Endothelial cell of umbilical vein (primary cell): ENCODE results near the gene ENO2. TPM values are rescaled to one million over a fixed set of nuclear protein-coding genes. Genes with fewer than 3 reads are reported as not detected.

Experiments used
- BruUV-seq: library from RNA; stranded (reverse); fragments of 400-500 nt; replicated peaks from 2 replicates; lab custom pipeline; 2021; lab: Mats Ljungman, UMichigan
- CTCF ChIA-PET: fragments of 300-600, 350-600 bp; sonication (Branson Sonifier 250); formaldehyde crosslinking; loops from one replicate; lab custom pipeline; 2021; ENCODE audit warnings: antibody characterized with exemption, inconsistent platforms; lab: Charles Lee
- POLR2A ChIA-PET: fragments of 300-600, 350-600 bp; sonication (Branson Sonifier 250); formaldehyde crosslinking; loops from one replicate; lab custom pipeline; 2021; ENCODE audit warnings: antibody characterized with exemption, inconsistent platforms; lab: Charles Lee
- DNase-seq: peaks from one replicate; pipeline ENCODE4 v3.0.0-alpha.2; 2011; ENCODE audit warnings: low read depth, low spot score
- FAIRE-seq: peaks from 2 replicates; lab custom pipeline; 2011; peaks lifted over from hg19 to GRCh38; lab: Jason Lieb, UNC
- H2AFZ ChIP-seq: 2 replicates; pipeline ENCODE4 v1.6.0; 2012; ENCODE audit warnings: low read depth, low read length, control low read depth, inconsistent platforms
- H3K27ac ChIP-seq: 2 replicates; pipeline ENCODE4 v1.5.1; 2011; ENCODE audit warnings: low read depth, mild to moderate bottlenecking, control low read depth, low read length, moderate library complexity; ENCODE audit not compliant: insufficient read depth
- H3K27me3 ChIP-seq, 2 experiments: 2 replicates each; pipeline versions ENCODE4 v1.6.0 to v1.6.1; 2011; ENCODE audit warnings: low read length in 2 of 2, mixed read lengths in 1 of 2; ENCODE audit not compliant: control insufficient read depth in 2 of 2, insufficient read depth in 2 of 2
- H3K36me3 ChIP-seq, 2 experiments: 2 replicates in 1 of 2; 3 replicates in 1 of 2; pipeline ENCODE4 v1.5.1; 2011; ENCODE audit warnings: low read length in 2 of 2, mild to moderate bottlenecking in 1 of 2, moderate library complexity in 1 of 2; ENCODE audit not compliant: control insufficient read depth in 2 of 2, insufficient read depth in 2 of 2; ENCODE audit errors: extremely low read depth in 1 of 2
- H3K4me1 ChIP-seq: 3 replicates; pipeline ENCODE4 v1.5.1; 2011; ENCODE audit warnings: mild to moderate bottlenecking, low read length; ENCODE audit not compliant: control insufficient read depth, insufficient read depth; ENCODE audit errors: extremely low read depth
- H3K4me2 ChIP-seq: 2 replicates; pipeline ENCODE4 v1.6.1; 2011; ENCODE audit warnings: low read length, control low read depth, mixed read lengths; ENCODE audit not compliant: insufficient read depth
- H3K4me3 ChIP-seq, 3 experiments: fragments of 200-600 bp in 1 of 3; sonication (generic), shearing (Covaris generic) in 1 of 3; replicated peaks in 1 of 3; 2 replicates each; pipeline ENCODE4 v1.5.1; 2011 to 2016; ENCODE audit warnings: control low read depth in 3 of 3, low read length in 3 of 3, mild to moderate bottlenecking in 2 of 3, inconsistent platforms in 1 of 3, low read depth in 1 of 3, moderate library complexity in 1 of 3; ENCODE audit not compliant: insufficient read depth in 1 of 3
- H3K79me2 ChIP-seq: 2 replicates; pipeline ENCODE4 v1.6.0; 2012; ENCODE audit warnings: low read length, inconsistent platforms; ENCODE audit not compliant: control insufficient read depth, insufficient read depth
- H3K9ac ChIP-seq: replicated peaks from 2 replicates; pipeline ENCODE3; 2011; ENCODE audit warnings: low read length, control low read depth; ENCODE audit not compliant: insufficient read depth; ENCODE audit errors: extremely low read depth
- H3K9me1 ChIP-seq: replicated peaks from 3 replicates; pipeline ENCODE4 v1.6.0; 2011; ENCODE audit warnings: mild to moderate bottlenecking, low read length; ENCODE audit not compliant: control insufficient read depth, insufficient read depth; ENCODE audit errors: extremely low read depth
- H3K9me3 ChIP-seq: replicated peaks from 2 replicates; pipeline ENCODE4 v1.5.1; 2012; ENCODE audit warnings: low read length, inconsistent platforms; ENCODE audit not compliant: control insufficient read depth, insufficient read depth
- H4K20me1 ChIP-seq: replicated peaks from 2 replicates; pipeline ENCODE3; 2011; ENCODE audit warnings: mild to moderate bottlenecking, low read length; ENCODE audit not compliant: control insufficient read depth, insufficient read depth; ENCODE audit errors: extremely low read depth
- CTCF ChIP-seq, 2 donors: IDR thresholded peaks; 1 replicate in 1 of 2; 2 replicates in 1 of 2; pipeline ENCODE4 v1.5.1; 2011; ENCODE audit warnings: low read length in 2 of 2, mild to moderate bottlenecking in 2 of 2, moderate library complexity in 2 of 2, control low read depth in 1 of 2, inconsistent platforms in 1 of 2, low read depth in 1 of 2; ENCODE audit not compliant: insufficient read depth in 1 of 2; ENCODE audit errors: extremely low read depth in 1 of 2
- EZH2 ChIP-seq: IDR thresholded peaks from 2 replicates; pipeline ENCODE4 v1.6.1; 2012; ENCODE audit warnings: borderline replicate concordance, low read depth, mild to moderate bottlenecking, moderate library complexity, low read length, inconsistent platforms; ENCODE audit not compliant: severe bottlenecking
- FOS ChIP-seq: IDR thresholded peaks from 2 replicates; pipeline ENCODE4 v1.6.1; 2011; ENCODE audit warnings: mild to moderate bottlenecking, low read length, moderate library complexity, borderline replicate concordance; ENCODE audit not compliant: insufficient read depth
- GATA2 ChIP-seq: IDR thresholded peaks from 2 replicates; pipeline ENCODE4 v1.7.0; 2011; ENCODE audit warnings: low read depth, mild to moderate bottlenecking, moderate library complexity, mixed read lengths, low read length; ENCODE audit not compliant: insufficient read length, insufficient read depth
- JUN ChIP-seq: IDR thresholded peaks from 2 replicates; pipeline ENCODE4 v1.6.1; 2011; ENCODE audit warnings: borderline replicate concordance, low read depth; ENCODE audit not compliant: insufficient read length, insufficient read depth
- MAX ChIP-seq: IDR thresholded peaks from 2 replicates; pipeline ENCODE4 v1.6.1; 2011; ENCODE audit not compliant: insufficient read depth, insufficient read length
- MYC ChIP-seq: IDR thresholded peaks from one replicate; pipeline ENCODE4 v1.6.1; 2011; ENCODE audit warnings: mild to moderate bottlenecking, low read depth, low read length
- POLR2A ChIP-seq: IDR thresholded peaks from 2 replicates; pipeline ENCODE4 v1.6.1; 2012; ENCODE audit warnings: low read depth, mild to moderate bottlenecking, control low read depth, low read length
- POLR2AphosphoS5 ChIP-seq: IDR thresholded peaks from 2 replicates; pipeline ENCODE4 v1.6.1; 2012; ENCODE audit warnings: low read depth, mild to moderate bottlenecking, control low read depth, low read length, moderate library complexity; ENCODE audit not compliant: insufficient read depth
- dilution Hi-C: fragments of 300-500 bp; cut with MboI; formaldehyde crosslinking; loops from one replicate; pipeline ENCODE4 v1.15.0; 2019; ENCODE audit warnings: low sequenced_read_pairs; ENCODE audit not compliant: extremely low pct_ligation_motif_present
- intact Hi-C: fragments of 100-400 bp; cut with micrococcal nuclease; formaldehyde crosslinking; loops from one replicate; pipeline ENCODE4 v1.10.0; 2022
- polyA plus RNA-seq, 4 experiments: library from polyadenylated mRNA; depleted of rRNA in 3 of 4; stranded (reverse) in 3 of 4; unstranded in 1 of 4; fragments of >200 nt; gene quantifications; 2 replicates each; pipeline versions ENCODE4 v1.2.1 to v1.2.3, GENCODE V29; 2011 to 2012; ENCODE audit warnings: missing spikeins in 1 of 4
- total RNA-seq: library from RNA; stranded (reverse); gene quantifications from 2 replicates; pipeline ENCODE4 v1.2.3, GENCODE V29; 2021

Gene ENO2
- total and polyA plus RNA-seq, 2 donors (not counting 3 experiments of a cell fraction or from before 2014, with no cell fraction given) = 11.4 to 18.6 TPM

GRCh38 chr12:6946920-6947374, 32.6 kb downstream of the ENO2 start:
- no peak for FAIRE-seq
- Histone ChIP-seq H3K27me3 (no peaks in the 10 kb centered on the region), H3K27ac (no peak overlapping the region), H3K9ac (no peak overlapping the region), H3K4me2 (no peak overlapping the region), H3K36me3 (no peaks in the 10 kb centered on the region), H3K4me3 (no peak overlapping the region), H2AFZ (no peak overlapping the region), H4K20me1 (no peaks in the 10 kb centered on the region), H3K4me1 (peaks cover 15% of the 10 kb centered on the region), H3K9me3 (no peaks in the 10 kb centered on the region), H3K9me1 (no peaks in the 10 kb centered on the region), H3K79me2 (no peaks in the 10 kb centered on the region)
- CTCF ChIA-PET = interaction anchor here (1.0 to 6.0 kb wide), 4 partner anchors 18 to 164 kb away, joined by 6 to 124 read pairs (median 43); partner anchors contain the start of gene C1RL
- BruUV-seq = no TSS peak
- no peak for DNase-seq
- POLR2A ChIA-PET = interaction anchor here (0.6 kb wide), 1 partner anchor 80 kb away, joined by 6 read pairs; no protein-coding TSS in a partner anchor
- dilution Hi-C loops (no loop called here), intact Hi-C loops (no loop called here)
- no peak for TF ChIP-seq GATA2

GRCh38 chr12:6947615-6948014, 33.2 kb downstream of the ENO2 start:
- intact Hi-C loops (no loop called here), dilution Hi-C loops (no loop called here)
- H4K20me1 ChIP-seq = no peaks in the 10 kb centered on the region
- no peaks in the 10 kb centered on the region for H3K9me3 ChIP-seq
- no peak for TF ChIP-seq POLR2AphosphoS5
- no peak for TF ChIP-seq FOS
- TF ChIP-seq MAX = no peak
- no peak for TF ChIP-seq GATA2
- TF ChIP-seq CTCF (IDR thresholded peaks at IDR 0.05; ENCODE audit: extremely low read depth in 1 of 2, insufficient read depth in 1 of 2, low read depth in 1 of 2, low read length in 2 of 2) = no peak
- no peak for TF ChIP-seq EZH2
- TF ChIP-seq POLR2A = no peak
- no peak for TF ChIP-seq MYC
- TF ChIP-seq JUN = no peak
- CTCF ChIA-PET = interaction anchor here (0.7 to 6.0 kb wide), 4 partner anchors 14 to 163 kb away, joined by 3 to 73 read pairs (median 10); partner anchors contain the start of gene C1RL
- DNase-seq = no peak
- peaks cover 19% of the 10 kb centered on the region for H3K4me1 ChIP-seq
- H3K79me2 ChIP-seq = no peaks in the 10 kb centered on the region
- BruUV-seq = no TSS peak
- no peak overlapping the region for H2AFZ ChIP-seq
- H3K9ac ChIP-seq = no peak overlapping the region
- H3K27me3 ChIP-seq = no peaks in the 10 kb centered on the region
- FAIRE-seq = no peak
- H3K36me3 ChIP-seq = no peaks in the 10 kb centered on the region
- POLR2A ChIA-PET = interaction anchor here (0.6 kb wide), 1 partner anchor 81 kb away, joined by 6 read pairs; no protein-coding TSS in a partner anchor
- no peak overlapping the region for H3K4me2 ChIP-seq
- no peak overlapping the region for H3K4me3 ChIP-seq
- no peak overlapping the region for H3K27ac ChIP-seq
- H3K9me1 ChIP-seq = no peaks in the 10 kb centered on the region
